ENCODE data around the gene RPUSD1. TPM values are rescaled to one million over a fixed set of nuclear protein-coding genes. Genes with fewer than 3 reads are reported as not detected.

Gene RPUSD1
- polyA plus RNA-seq, 3 donors = 29.5 to 38.1 (median 31.5) TPM

DNA sequence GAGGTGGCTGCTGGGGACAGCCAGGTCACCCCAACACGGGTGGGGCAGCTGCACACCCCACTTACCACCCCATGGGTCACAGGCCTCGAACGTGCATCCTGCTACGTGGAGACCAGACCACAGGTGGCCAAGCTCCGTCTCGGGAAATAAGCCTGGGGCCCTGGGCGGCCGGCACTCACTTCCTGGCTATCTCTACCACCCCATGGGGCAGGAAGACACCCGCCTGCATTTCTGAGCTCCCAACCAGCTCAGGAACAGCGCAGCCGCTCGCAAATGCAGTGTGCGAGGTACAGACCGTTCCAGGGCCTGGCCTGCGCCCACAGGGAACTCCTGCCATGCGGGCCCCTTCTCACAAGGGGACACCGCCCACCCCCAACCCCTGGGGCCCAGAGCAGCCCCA lies 17.3 kb upstream of the RPUSD1 start:
- H3K36me3 Mint-ChIP-seq = peaks cover 0 to 3% of the 10 kb centered on the region in 2 donors
- no peaks in the 10 kb centered on the region for H3K9me3 ChIP-seq (replicated peaks in 1 of 2; ENCODE audit: control insufficient read depth in 1 of 2, insufficient read depth in 1 of 2, low read length in 2 of 2)
- WGBS (ENCODE audit: insufficient coverage) = 78% methylated on average over 16 of the region's 17 CpGs
- H3K9ac ChIP-seq (ENCODE audit: insufficient read depth, low read length, poor library complexity, severe bottlenecking) = no peak overlapping the region
- H3K4me1 ChIP-seq (ENCODE audit: control insufficient read depth in 1 of 2, insufficient read depth in 2 of 2, low read length in 2 of 2) = peaks cover 8 to 12% of the 10 kb centered on the region in 2 donors
- intact Hi-C loops (cut with micrococcal nuclease) = no loop called here
- TF ChIP-seq, protein P1, sequence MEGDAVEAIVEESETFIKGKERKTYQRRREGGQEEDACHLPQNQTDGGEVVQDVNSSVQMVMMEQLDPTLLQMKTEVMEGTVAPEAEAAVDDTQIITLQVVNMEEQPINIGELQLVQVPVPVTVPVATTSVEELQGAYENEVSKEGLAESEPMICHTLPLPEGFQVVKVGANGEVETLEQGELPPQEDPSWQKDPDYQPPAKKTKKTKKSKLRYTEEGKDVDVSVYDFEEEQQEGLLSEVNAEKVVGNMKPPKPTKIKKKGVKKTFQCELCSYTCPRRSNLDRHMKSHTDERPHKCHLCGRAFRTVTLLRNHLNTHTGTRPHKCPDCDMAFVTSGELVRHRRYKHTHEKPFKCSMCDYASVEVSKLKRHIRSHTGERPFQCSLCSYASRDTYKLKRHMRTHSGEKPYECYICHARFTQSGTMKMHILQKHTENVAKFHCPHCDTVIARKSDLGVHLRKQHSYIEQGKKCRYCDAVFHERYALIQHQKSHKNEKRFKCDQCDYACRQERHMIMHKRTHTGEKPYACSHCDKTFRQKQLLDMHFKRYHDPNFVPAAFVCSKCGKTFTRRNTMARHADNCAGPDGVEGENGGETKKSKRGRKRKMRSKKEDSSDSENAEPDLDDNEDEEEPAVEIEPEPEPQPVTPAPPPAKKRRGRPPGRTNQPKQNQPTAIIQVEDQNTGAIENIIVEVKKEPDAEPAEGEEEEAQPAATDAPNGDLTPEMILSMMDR (IDR thresholded peaks at IDR 0.05) = no peak
- peaks cover 0 to 7% (median 0%) of the 10 kb centered on the region in 7 donors for H3K9me3 Mint-ChIP-seq
- H3K27ac Mint-ChIP-seq = no peak overlapping the region
- H3K4me2 ChIP-seq (replicated peaks; ENCODE audit: extremely low read depth, low read length, poor library complexity, severe bottlenecking) = no peak overlapping the region
- H3K36me3 ChIP-seq (replicated peaks in 1 of 2; ENCODE audit: control insufficient read depth in 1 of 2, insufficient read depth in 2 of 2, low read length in 2 of 2) = no peaks in the 10 kb centered on the region
- peaks cover 0 to 23% of the 10 kb centered on the region in 2 donors for H3K27me3 ChIP-seq (ENCODE audit: control insufficient read depth in 2 of 2, insufficient read depth in 2 of 2, low read length in 2 of 2)
- H3K4me3 ChIP-seq (replicated peaks in 1 of 3; ENCODE audit: low read depth in 2 of 3, low read length in 3 of 3) = no peak overlapping the region
- peaks cover 15% of the 10 kb centered on the region for H3K4me1 Mint-ChIP-seq
- H2AFZ ChIP-seq (ENCODE audit: insufficient read depth, low read depth, low read length, poor library complexity, severe bottlenecking) = no peak overlapping the region
- H3K79me2 ChIP-seq (ENCODE audit: insufficient read depth, low read length) = no peaks in the 10 kb centered on the region
- DNase-seq = no peak
- H3K27ac ChIP-seq (ENCODE audit: low read depth in 1 of 2, low read length in 2 of 2) = no peak overlapping the region
- no peak overlapping the region for H3K4me3 Mint-ChIP-seq
- H3K27me3 Mint-ChIP-seq (ENCODE audit: low read depth in 3 of 3) = peaks cover 20 to 41% (median 22%) of the 10 kb centered on the region in 3 donors
- H4K20me1 ChIP-seq (ENCODE audit: insufficient read depth, low read length) = no peaks in the 10 kb centered on the region

DNA sequence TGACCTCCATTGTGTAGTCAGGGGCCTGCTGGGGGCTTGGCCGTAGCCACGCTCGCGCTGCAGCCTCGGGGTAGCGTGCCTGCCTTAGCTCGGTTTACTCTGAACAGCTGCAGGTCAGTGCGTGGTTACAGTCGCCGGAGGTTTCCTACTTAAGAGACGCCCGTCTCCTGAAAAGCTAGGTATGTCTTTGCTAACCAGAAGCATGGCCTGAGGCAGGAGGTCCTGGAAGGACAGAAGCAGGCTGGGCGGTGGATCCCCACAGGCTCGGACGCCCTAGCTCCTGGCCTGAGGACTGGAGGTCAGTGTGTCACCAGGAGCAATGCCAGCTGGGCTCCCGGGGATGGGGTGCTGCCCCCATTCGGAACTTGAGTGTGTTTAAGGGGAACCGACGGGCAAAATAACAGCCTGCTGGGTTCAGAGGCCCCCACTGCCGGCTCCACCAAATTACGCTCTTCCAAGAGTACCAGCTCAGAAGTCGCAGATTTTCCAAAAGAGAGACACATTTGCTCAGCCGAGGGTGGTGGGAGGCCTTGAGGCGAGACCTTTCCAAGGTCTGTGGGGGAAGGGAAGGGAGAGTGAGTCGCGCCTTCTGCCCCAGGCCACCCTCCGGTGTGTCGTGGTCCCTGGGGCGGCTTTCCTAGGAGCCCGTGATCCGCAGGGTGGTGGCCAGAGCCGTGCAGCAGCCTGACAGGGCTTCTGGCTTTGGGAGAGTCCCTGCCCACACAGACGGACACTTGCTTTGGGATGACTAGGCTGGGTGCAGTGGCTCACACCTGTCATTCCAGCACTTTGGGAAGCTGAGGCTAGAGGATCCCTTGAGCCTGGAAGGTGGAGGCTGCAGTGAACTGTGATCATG lies 16.2 kb upstream of the RPUSD1 start:
- Histone ChIP-seq H3K79me2 (ENCODE audit: insufficient read depth, low read length) (no peaks in the 10 kb centered on the region), H3K4me1 (ENCODE audit: control insufficient read depth in 1 of 2, insufficient read depth in 2 of 2, low read length in 2 of 2) (peaks cover 8 to 12% of the 10 kb centered on the region in 2 donors), H2AFZ (ENCODE audit: insufficient read depth, low read depth, low read length, poor library complexity, severe bottlenecking) (no peak overlapping the region), H3K4me3 (replicated peaks in 1 of 3; ENCODE audit: low read depth in 2 of 3, low read length in 3 of 3) (no peak overlapping the region), H3K27me3 (ENCODE audit: control insufficient read depth in 2 of 2, insufficient read depth in 2 of 2, low read length in 2 of 2) (peaks cover 5 to 33% of the 10 kb centered on the region in 2 donors), H3K27ac (ENCODE audit: low read depth in 1 of 2, low read length in 2 of 2) (no peak overlapping the region), H3K36me3 (replicated peaks in 1 of 2; ENCODE audit: control insufficient read depth in 1 of 2, insufficient read depth in 2 of 2, low read length in 2 of 2) (no peaks in the 10 kb centered on the region), H3K9me3 (replicated peaks in 1 of 2; ENCODE audit: control insufficient read depth in 1 of 2, insufficient read depth in 1 of 2, low read length in 2 of 2) (no peaks in the 10 kb centered on the region), H3K9ac (ENCODE audit: insufficient read depth, low read length, poor library complexity, severe bottlenecking) (no peak overlapping the region), H4K20me1 (ENCODE audit: insufficient read depth, low read length) (no peaks in the 10 kb centered on the region), H3K4me2 (replicated peaks; ENCODE audit: extremely low read depth, low read length, poor library complexity, severe bottlenecking) (no peak overlapping the region)
- Mint-ChIP-seq H3K27ac (no peak overlapping the region), H3K4me3 (no peak overlapping the region), H3K9me3 (peaks cover 0 to 6% (median 0%) of the 10 kb centered on the region in 7 donors), H3K36me3 (peaks cover 0 to 3% of the 10 kb centered on the region in 2 donors), H3K4me1 (peaks cover 15% of the 10 kb centered on the region), H3K27me3 (ENCODE audit: low read depth in 3 of 3) (peaks cover 18 to 47% (median 28%) of the 10 kb centered on the region in 3 donors)
- intact Hi-C loops (cut with micrococcal nuclease) = no loop called here
- 89% methylated on average over 26 of the region's 33 CpGs for WGBS (ENCODE audit: insufficient coverage)
- no peak for DNase-seq
- TF ChIP-seq, protein P1 (IDR thresholded peaks at IDR 0.05) = no peak

Data from CD14-positive monocyte (primary cell).